Measurements from ENCODE around the gene C12orf75.
"Not testable (repeated sequence)": the region's sequence is repeated elsewhere in the genome, so short reads cannot be mapped to it uniquely, and the experiment has no call there.

C12orf75 gene

GRCh38 chr12:105330283-105330930 lies at the start of gene C12orf75:
Gene C12orf75 (plus strand): TSS chr12:105330691. CDS start chr12:105330892, 201 bp downstream.
- peak; percentile 98 for DNase-seq

DNA sequence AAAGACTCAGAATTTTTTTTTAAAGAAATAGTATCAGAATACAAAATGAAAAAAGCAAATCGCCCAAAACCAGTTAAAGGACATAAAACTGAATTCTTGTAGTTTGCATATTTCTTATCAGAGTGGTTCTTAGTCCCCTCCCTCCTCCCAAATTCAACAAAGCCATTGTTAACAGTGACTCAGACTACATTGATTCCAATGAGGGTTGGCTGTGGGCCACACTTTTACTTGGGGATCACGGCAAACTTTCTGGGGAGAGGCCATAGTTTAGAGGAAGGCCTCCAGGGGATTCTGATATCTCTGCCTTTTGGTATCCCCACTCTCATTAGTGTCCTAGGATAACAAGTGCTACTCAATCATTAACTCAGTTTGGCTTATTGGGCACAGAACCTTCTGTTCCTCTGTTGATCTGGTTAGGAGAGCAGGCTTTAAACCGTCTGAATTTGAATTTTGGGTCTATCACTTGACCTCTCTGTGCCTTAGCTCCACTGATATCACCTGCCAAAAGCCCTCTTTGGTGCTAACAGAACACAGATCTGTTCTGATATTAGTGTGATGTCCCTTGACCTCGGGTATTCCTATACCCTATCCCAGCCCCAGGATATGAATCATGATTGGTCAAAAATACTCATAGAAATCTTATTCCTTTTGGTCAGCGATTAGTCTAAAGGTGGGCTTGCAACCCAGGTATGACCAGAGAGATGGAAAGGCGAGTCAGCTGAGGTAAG lies 49.4 kb upstream of the C12orf75 start:
- no peak for DNase-seq

GRCh38 chr12:105281694-105282049 lies 48.8 kb upstream of the C12orf75 start:
- DNase-seq = peak; percentile 54

DNA sequence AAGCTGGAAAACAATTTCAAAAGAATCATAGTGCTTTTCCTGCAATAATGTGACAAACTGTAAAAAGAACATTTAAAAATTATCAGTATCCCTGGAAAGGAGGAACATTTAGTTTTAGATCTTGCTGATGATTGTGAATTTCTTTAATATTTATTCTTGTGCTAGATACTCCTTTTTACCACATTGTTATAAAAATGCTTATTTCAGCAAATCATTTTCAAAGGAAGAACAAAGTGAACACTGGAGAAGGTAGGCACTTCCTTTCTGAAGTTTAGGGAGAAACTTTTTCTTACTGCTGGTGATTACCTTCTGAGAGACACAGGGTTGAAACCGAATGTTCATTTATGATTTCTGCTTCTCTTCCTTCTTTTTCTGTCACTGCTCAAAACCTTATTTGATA lies 45.1 kb upstream of the C12orf75 start:
- DNase-seq = no peak

DNA sequence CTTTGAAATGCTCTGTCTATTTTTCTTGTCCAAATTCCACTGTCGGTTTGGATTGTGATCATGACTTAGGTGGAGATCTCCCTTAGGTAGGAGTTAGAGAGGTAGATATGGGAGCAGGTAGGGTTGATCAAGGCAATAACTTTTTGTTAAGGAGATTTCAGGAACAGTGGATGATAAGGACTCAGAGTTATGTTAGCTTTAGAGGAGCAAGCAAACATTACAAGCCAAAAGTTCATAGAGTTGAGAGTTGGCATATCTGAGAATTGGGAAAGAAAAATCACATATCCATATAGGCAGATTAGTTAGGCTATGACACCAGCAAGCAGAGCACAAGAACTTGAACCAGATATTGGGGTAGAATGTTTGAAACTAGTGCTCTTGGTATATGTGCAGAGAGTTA lies 43.1 kb upstream of the C12orf75 start:
- DNase-seq = no peak

GRCh38 chr12:105288311-105288996 lies 42.0 kb upstream of the C12orf75 start:
- no peak for DNase-seq

- DNase-seq = no peak
Observed at GRCh38 chr12:105289114-105289904, 41.2 kb upstream of the C12orf75 start.

- no peak for DNase-seq
Observed at GRCh38 chr12:105291531-105291930, 39.0 kb upstream of the C12orf75 start.

DNA sequence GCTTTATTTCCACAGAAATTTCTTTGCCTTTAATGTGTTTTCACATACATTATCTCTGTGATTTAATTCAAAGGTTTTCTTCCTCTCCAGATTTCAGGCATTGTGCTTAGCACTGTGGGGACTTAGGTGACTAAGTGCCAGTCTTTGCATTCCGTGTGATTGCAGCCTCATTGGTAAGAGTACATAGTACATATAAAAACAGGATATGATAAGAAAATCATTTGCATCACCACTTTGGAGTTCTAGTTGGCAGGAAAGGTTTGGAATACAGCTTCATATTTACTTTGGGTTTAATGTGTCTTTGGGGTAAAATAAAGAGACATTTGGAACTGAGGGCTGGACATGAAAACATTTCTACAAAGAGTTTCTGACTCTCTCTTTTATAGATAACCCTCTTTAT lies 37.8 kb upstream of the C12orf75 start:
- DNase-seq = no peak

- no peak for DNase-seq
Observed at GRCh38 chr12:105293187-105293586, 37.3 kb upstream of the C12orf75 start.

DNA sequence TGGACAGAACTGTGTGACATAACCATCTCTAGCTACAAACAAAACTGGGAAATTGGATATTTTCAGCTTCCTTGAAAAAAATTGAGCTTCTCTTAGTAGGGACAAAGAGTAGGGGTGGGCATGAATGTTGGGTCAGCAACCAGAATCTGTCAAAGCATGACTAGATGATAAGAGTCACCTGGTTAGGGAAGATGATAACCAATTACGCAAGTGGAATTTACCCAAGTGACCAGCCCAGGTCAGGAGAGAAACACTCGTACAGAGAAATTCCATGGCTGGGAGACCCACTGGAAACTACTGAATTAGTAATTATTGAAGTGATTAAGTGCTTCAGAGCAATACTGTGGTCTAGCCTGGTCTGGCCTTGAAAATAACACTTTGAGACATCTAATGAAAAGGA lies 36.3 kb upstream of the C12orf75 start:
- no peak for DNase-seq

DNA sequence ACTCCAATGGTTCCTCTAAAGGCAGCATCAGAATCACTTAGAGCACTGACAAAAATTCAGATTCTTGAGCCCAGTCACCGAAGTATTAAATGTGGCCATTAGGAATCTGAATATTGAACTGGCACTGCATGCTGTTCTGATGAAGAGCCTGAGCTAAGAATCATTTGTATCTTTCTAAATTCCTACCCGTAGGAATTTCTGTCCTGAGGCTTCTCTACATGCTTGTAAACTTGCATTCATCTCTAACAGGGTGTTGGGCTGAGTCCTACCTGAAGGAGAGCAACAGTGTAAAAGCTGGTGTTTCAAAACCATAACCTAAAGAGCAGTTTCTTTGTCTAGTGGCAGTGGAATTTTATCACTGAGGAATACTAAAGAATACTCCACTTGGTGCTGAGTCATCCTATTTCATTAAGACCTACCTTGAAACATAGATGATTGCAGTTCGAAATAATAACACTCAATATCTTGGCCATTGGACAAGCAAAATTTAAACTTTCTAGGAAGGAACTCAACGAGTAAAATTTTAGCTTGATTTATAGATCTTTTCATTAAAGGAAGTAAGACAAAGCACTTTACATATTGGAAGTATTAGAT lies 35.5 kb upstream of the C12orf75 start:
- no peak for DNase-seq

GRCh38 chr12:105296116-105297089 lies 34.1 kb upstream of the C12orf75 start:
- DNase-seq = no peak

- no peak for DNase-seq
Observed at GRCh38 chr12:105300883-105301282, 29.6 kb upstream of the C12orf75 start.

- DNase-seq = no peak
Observed at GRCh38 chr12:105301696-105302095, 28.8 kb upstream of the C12orf75 start.

- DNase-seq = not testable (repeated sequence)
Observed at GRCh38 chr12:105302986-105303385, 27.5 kb upstream of the C12orf75 start.

- DNase-seq = not testable (repeated sequence)
Observed at GRCh38 chr12:105304626-105305025, 25.9 kb upstream of the C12orf75 start.

DNA sequence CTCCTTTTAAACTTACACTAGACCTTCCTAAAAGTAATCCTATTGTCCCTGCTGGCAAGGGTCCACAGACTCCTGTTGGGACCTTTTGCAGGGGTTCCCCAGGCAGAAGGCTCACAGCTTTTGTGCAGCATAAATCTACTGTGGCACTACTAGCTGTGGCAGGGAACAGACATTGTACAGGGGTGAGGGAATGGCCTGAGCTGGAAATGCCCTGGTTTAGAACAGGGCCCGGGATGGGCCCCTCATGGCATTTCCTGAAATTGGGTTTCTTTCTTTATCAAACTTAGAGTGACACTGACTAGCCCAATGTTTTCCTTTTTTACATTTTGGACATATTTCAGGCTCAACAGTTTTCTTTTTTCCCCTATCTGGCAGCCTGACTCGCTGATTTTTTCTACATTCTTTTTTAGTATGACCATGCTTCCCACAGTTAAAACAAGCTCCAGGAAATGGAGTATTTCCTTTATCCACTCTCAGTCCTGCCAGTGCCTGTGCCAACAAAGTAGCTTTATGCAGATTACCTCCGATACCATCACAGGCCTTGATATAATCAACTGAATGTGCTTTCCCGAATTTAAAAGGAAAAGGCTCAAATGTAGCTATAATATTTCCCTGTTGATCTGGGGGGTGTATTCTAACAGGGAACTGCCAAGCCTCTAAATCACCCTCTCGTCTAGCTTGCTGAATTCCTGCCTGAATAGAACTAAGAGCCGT lies 22.7 kb upstream of the C12orf75 start:
- DNase-seq = not testable (repeated sequence)

DNA sequence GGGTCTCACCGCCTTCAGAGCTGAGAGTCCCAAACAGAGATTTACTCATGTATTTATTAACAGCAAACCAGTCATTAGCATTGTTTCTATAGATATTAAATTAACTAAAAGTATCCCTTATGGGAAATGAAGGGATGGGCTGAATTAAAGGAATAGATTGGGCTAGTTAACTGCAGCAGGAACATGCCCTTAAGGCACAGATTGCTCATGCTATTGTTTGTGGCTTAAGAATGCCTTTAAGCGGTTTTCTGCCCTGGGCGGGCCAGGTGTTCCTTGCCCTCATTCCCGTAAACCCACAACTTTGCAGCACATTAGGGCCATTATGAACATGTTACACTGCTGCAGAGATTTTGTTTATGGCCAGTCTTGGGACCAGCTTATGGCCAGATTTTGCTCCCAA lies 21.7 kb upstream of the C12orf75 start:
- not testable (repeated sequence) for DNase-seq

- DNase-seq = not testable (repeated sequence)
Observed at GRCh38 chr12:105309384-105309783, 21.1 kb upstream of the C12orf75 start.
